Stimulated activated effector memory CD8-positive, alpha-beta T cell treated with anti-CD3 and anti-CD28 coated beads, Interleukin-12 subunit alpha, Interleukin-12 subunit beta, amount 100 ng/mL, for 72 hours (primary cell): ENCODE measurements around the gene ZNF766.

ENCODE experiments used
- ATAC-seq: fragments of 150-1000 bp; cut with Tn5 transposase; 2 replicates; pipeline ENCODE4 v1.10.0; 2021
- DNase-seq, 2 donors: peaks; one replicate each; pipeline ENCODE4 v3.0.0; 2021 to 2022; ENCODE audit warnings: low spot score in 2 of 2
- H3K27ac Mint-ChIP-seq: one replicate; pipeline ENCODE4 v1.8.0; 2022; ENCODE audit warnings: mild to moderate bottlenecking, mixed read lengths
- H3K36me3 Mint-ChIP-seq: one replicate; pipeline ENCODE4 v1.8.0; 2022; ENCODE audit warnings: mild to moderate bottlenecking, mixed read lengths
- H3K4me1 Mint-ChIP-seq: one replicate; pipeline ENCODE4 v1.8.0; 2022; ENCODE audit warnings: mixed read lengths
- H3K4me3 Mint-ChIP-seq: one replicate; pipeline ENCODE4 v1.8.0; 2022; ENCODE audit warnings: mild to moderate bottlenecking, mixed read lengths
- H3K9me3 Mint-ChIP-seq: one replicate; pipeline ENCODE4 v1.8.0; 2022; ENCODE audit warnings: mixed read lengths

Gene ZNF766

GRCh38 chr19:52269338-52270261, at the start of gene ZNF766:
Gene ZNF766, plus strand, starts transcription at chr19:52269587. Its CDS starts 27 bp downstream, at chr19:52269614.
- Mint-ChIP-seq H3K4me3 (peak within 1 kb of the TSS; percentile 94), H3K4me1 (peaks cover 46% of the 10 kb centered on the region), H3K36me3 (peaks cover 54% of the 10 kb centered on the region), H3K27ac (peak within 1 kb of the TSS; percentile 97), H3K9me3 (no peaks in the 10 kb centered on the region)
- DNase-seq (peak; percentile 95 to 97), ATAC-seq (peak; percentile 99)

- Mint-ChIP-seq H3K27ac (peak overlapping the region; percentile 74), H3K36me3 (peaks cover 100% of the 10 kb centered on the region), H3K4me1 (peaks cover 5% of the 10 kb centered on the region), H3K4me3 (no peak overlapping the region), H3K9me3 (no peaks in the 10 kb centered on the region)
- DNase-seq (no peak), ATAC-seq (no peak)
Measured at GRCh38 chr19:52219611-52220010, 49.8 kb upstream of the ZNF766 start.

- H3K4me3 Mint-ChIP-seq, result no peak overlapping the region
- DNase-seq (no peak), ATAC-seq (no peak)
- peak overlapping the region; percentile 63 for H3K27ac Mint-ChIP-seq
- no peaks in the 10 kb centered on the region for H3K9me3 Mint-ChIP-seq
- H3K4me1 Mint-ChIP-seq, result peaks cover 12% of the 10 kb centered on the region
- peaks cover 100% of the 10 kb centered on the region for H3K36me3 Mint-ChIP-seq
Measured at GRCh38 chr19:52221031-52221430, 48.4 kb upstream of the ZNF766 start.

- H3K36me3 Mint-ChIP-seq, result peaks cover 100% of the 10 kb centered on the region
- H3K4me1 Mint-ChIP-seq, result peaks cover 21% of the 10 kb centered on the region
- DNase-seq, result no peak
- no peaks in the 10 kb centered on the region for H3K9me3 Mint-ChIP-seq
- no peak for ATAC-seq
- H3K4me3 Mint-ChIP-seq, result no peak overlapping the region
- peak overlapping the region; percentile 63 for H3K27ac Mint-ChIP-seq
Measured at GRCh38 chr19:52221831-52222375, 47.5 kb upstream of the ZNF766 start.

- Mint-ChIP-seq H3K4me3 (no peak overlapping the region), H3K27ac (no peak overlapping the region), H3K9me3 (no peaks in the 10 kb centered on the region), H3K4me1 (peaks cover 29% of the 10 kb centered on the region), H3K36me3 (peaks cover 100% of the 10 kb centered on the region)
- no peak for ATAC-seq
- DNase-seq, result no peak
Measured at GRCh38 chr19:52224211-52224610, 45.2 kb upstream of the ZNF766 start.

- no peaks in the 10 kb centered on the region for H3K9me3 Mint-ChIP-seq
- peak overlapping the region; percentile 32 for H3K4me3 Mint-ChIP-seq
- peaks cover 40% of the 10 kb centered on the region for H3K4me1 Mint-ChIP-seq
- ATAC-seq, result peak; percentile 92
- DNase-seq, result peak in 1 of 2 donors; percentile 62
- peak overlapping the region; percentile 93 for H3K27ac Mint-ChIP-seq
- peaks cover 83% of the 10 kb centered on the region for H3K36me3 Mint-ChIP-seq
Measured at GRCh38 chr19:52226652-52227051, 42.7 kb upstream of the ZNF766 start.

GRCh38 chr19:52227196-52227940, 42.0 kb upstream of the ZNF766 start:
- DNase-seq (no peak), ATAC-seq (peak; percentile 41)
- no peaks in the 10 kb centered on the region for H3K9me3 Mint-ChIP-seq
- H3K27ac Mint-ChIP-seq, result peak overlapping the region; percentile 93
- H3K36me3 Mint-ChIP-seq, result peaks cover 76% of the 10 kb centered on the region
- peaks cover 40% of the 10 kb centered on the region for H3K4me1 Mint-ChIP-seq
- peak overlapping the region; percentile 32 for H3K4me3 Mint-ChIP-seq

- Mint-ChIP-seq H3K4me1 (peaks cover 40% of the 10 kb centered on the region), H3K9me3 (no peaks in the 10 kb centered on the region), H3K36me3 (peaks cover 70% of the 10 kb centered on the region), H3K27ac (peak overlapping the region; percentile 93), H3K4me3 (no peak overlapping the region)
- DNase-seq (no peak), ATAC-seq (no peak)
Measured at GRCh38 chr19:52227980-52228379, 41.4 kb upstream of the ZNF766 start.

- Mint-ChIP-seq H3K27ac (peak overlapping the region; percentile 91), H3K4me1 (peaks cover 40% of the 10 kb centered on the region), H3K4me3 (no peak overlapping the region), H3K9me3 (no peaks in the 10 kb centered on the region), H3K36me3 (peaks cover 55% of the 10 kb centered on the region)
- ATAC-seq (no peak), DNase-seq (no peak)
Measured at GRCh38 chr19:52229524-52229923, 39.9 kb upstream of the ZNF766 start.

GRCh38 chr19:52230685-52231084, 38.7 kb upstream of the ZNF766 start:
- ATAC-seq (no peak), DNase-seq (no peak)
- Mint-ChIP-seq H3K27ac (peak overlapping the region; percentile 91), H3K4me3 (no peak overlapping the region), H3K36me3 (peaks cover 43% of the 10 kb centered on the region), H3K9me3 (no peaks in the 10 kb centered on the region), H3K4me1 (peaks cover 36% of the 10 kb centered on the region)

GRCh38 chr19:52231154-52231910, 38.1 kb upstream of the ZNF766 start:
- ATAC-seq, result no peak
- H3K9me3 Mint-ChIP-seq, result no peaks in the 10 kb centered on the region
- peaks cover 30% of the 10 kb centered on the region for H3K4me1 Mint-ChIP-seq
- H3K4me3 Mint-ChIP-seq, result no peak overlapping the region
- no peak for DNase-seq
- H3K27ac Mint-ChIP-seq, result peak overlapping the region; percentile 91
- peaks cover 37% of the 10 kb centered on the region for H3K36me3 Mint-ChIP-seq

GRCh38 chr19:52234406-52234805, 35.0 kb upstream of the ZNF766 start:
- Mint-ChIP-seq H3K4me3 (no peak overlapping the region), H3K27ac (peak overlapping the region; percentile 6), H3K4me1 (peaks cover 11% of the 10 kb centered on the region), H3K9me3 (no peaks in the 10 kb centered on the region), H3K36me3 (peaks cover 6% of the 10 kb centered on the region)
- DNase-seq (no peak), ATAC-seq (no peak)

GRCh38 chr19:52237197-52237596, 32.2 kb upstream of the ZNF766 start:
- Mint-ChIP-seq H3K27ac (no peak overlapping the region), H3K4me3 (no peak overlapping the region), H3K9me3 (no peaks in the 10 kb centered on the region), H3K4me1 (no peaks in the 10 kb centered on the region), H3K36me3 (no peaks in the 10 kb centered on the region)
- no peak for ATAC-seq
- DNase-seq, result no peak

- Mint-ChIP-seq H3K27ac (no peak overlapping the region), H3K4me3 (no peak overlapping the region), H3K9me3 (no peaks in the 10 kb centered on the region), H3K4me1 (no peaks in the 10 kb centered on the region), H3K36me3 (no peaks in the 10 kb centered on the region)
- peak; percentile 69 for ATAC-seq
- peak; percentile 37 to 72 for DNase-seq
Measured at GRCh38 chr19:52237771-52238400, 31.5 kb upstream of the ZNF766 start.
